ENCODE results near the gene FKBP2.

GRCh38 chr11:64198511-64198910 lies 42.4 kb upstream of the FKBP2 start:
- TF ChIP-seq CTCF (conservative IDR thresholded peaks at IDR 0.05; ENCODE audit: low read depth, low read length): no peak
- TF ChIP-seq POLR2A (IDR thresholded peaks at IDR 0.05; ENCODE audit: low read depth, low read length): no peak
- TF ChIP-seq MAFK (IDR thresholded peaks at IDR 0.05; ENCODE audit: low read depth, low read length): no peak
